Smooth muscle cell of bladder (primary cell): ENCODE data around the gene YWHAH. TPM values are rescaled to one million over a fixed set of nuclear protein-coding genes. Genes with fewer than 3 reads are reported as not detected.

Experiments used
- total RNA-seq: library from RNA; depleted of rRNA; stranded (reverse); fragments of >200 nt; gene quantifications from 2 replicates; pipeline ENCODE4 v1.2.3, GENCODE V29; 2014

YWHAH gene
- total RNA-seq: 41.1 and 54.2 TPM in 2 replicates

DNA sequence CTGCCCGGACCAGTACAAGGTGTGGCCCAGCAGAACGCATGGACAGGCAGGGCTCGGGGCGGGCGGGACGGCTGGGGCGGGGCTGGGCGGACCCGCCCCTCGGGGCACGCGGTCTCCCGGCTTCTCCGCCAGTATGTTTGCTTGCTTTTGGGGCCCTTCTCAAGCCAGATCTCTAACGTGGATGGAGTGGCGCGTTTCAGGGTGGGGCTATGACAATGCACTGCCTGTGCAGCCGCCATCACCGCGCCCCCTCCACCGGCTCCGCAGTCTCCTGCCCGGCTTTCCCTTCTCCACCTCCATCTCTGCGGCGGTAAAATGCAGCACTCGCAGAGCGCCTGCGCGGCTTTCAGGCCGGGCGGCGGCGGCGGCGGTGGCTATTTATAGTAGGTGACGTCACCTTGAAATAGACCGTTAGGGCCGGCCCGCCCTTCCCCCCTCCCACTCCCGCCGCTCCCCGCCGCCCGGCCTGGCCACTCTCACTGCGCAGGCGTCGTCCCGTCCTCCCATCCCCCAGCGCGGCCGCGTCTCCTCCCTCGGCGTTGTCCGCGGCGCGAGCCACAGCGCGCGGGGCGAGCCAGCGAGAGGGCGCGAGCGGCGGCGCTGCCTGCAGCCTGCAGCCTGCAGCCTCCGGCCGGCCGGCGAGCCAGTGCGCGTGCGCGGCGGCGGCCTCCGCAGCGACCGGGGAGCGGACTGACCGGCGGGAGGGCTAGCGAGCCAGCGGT, at the start of gene YWHAH:
YWHAH (plus strand) TSS at position 558 of the 722 bp plus-strand sequence. CDS start 199 bp downstream, outside the sequence.

Other genes with a start within 250 kb of the YWHAH start
- 11.9 and 16.3 TPM in 2 replicates for gene PRR14L, start 194.4 kb upstream of the YWHAH start, total RNA-seq
- gene DEPDC5, start 190.5 kb upstream of the YWHAH start, total RNA-seq: 7.0 and 9.1 TPM in 2 replicates
- not detected in 2 replicates for gene SLC5A1, start 98.7 kb downstream of the YWHAH start, total RNA-seq
- gene C22orf42, start 214.8 kb downstream of the YWHAH start, total RNA-seq: not detected in 2 replicates